ENCODE measurements around the gene VAMP2.

The VAMP2 gene

DNA sequence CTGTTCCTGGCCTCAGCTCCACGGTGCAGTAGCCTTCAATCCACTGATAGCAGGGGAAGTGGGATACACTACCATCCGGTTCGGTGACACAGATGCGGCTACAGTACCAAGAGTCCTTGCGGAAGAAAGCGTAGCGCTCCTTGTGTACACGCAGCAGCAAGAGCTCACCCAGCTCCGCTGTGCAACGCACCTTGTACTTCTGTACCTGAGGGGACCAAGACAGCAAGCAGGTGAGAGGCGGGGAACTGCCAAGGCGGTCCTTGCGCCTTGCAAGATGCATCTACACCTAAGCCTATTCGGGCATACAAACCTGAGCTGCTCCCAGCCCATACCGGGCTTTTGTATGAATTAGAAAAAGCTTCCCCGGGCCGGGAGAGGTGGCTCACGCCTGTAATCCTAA lies 46.0 kb downstream of the VAMP2 start:
- H3K27me3 ChIP-seq (ENCODE audit: insufficient read depth, low read length) = peaks cover 71% of the 10 kb centered on the region
- no peaks in the 10 kb centered on the region for H3K36me3 ChIP-seq (ENCODE audit: insufficient read depth, low read depth, low read length)
- no peaks in the 10 kb centered on the region for H3K9me3 ChIP-seq (ENCODE audit: insufficient read depth, low read depth, low read length)
- H3K27ac ChIP-seq (ENCODE audit: low read length) = no peak overlapping the region
- H3K4me3 ChIP-seq (ENCODE audit: low read length) = no peak overlapping the region
- H3K4me1 ChIP-seq (ENCODE audit: insufficient read depth, low read length) = no peaks in the 10 kb centered on the region
- no peak overlapping the region for H3K9ac ChIP-seq (ENCODE audit: low read depth, low read length)

DNA sequence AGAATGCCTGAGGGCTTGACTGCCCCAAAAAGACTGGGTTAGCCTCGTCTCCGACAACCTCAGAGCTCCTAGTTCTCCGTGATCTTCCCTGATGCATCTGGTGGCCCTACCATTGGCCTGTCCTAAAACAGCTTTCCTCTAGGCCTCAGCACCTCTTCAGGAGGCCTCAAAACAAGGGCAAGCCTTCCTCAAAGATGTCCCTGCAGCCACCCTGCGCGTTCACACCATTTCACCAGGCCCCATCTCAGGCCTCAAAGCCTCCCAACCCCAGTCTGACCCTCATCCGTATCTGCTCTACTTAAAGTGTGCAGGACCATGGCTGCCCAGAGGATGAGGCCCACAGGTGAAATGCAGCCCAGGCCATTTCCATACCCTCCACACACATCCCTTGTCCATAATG lies 51.8 kb downstream of the VAMP2 start:
- Histone ChIP-seq H3K36me3 (ENCODE audit: insufficient read depth, low read depth, low read length) (no peaks in the 10 kb centered on the region), H3K27ac (ENCODE audit: low read length) (no peak overlapping the region), H3K9me3 (ENCODE audit: insufficient read depth, low read depth, low read length) (no peaks in the 10 kb centered on the region), H3K9ac (ENCODE audit: low read depth, low read length) (no peak overlapping the region), H3K4me3 (ENCODE audit: low read length) (no peak overlapping the region), H3K27me3 (ENCODE audit: insufficient read depth, low read length) (peaks cover 77% of the 10 kb centered on the region), H3K4me1 (ENCODE audit: insufficient read depth, low read length) (no peaks in the 10 kb centered on the region)

DNA sequence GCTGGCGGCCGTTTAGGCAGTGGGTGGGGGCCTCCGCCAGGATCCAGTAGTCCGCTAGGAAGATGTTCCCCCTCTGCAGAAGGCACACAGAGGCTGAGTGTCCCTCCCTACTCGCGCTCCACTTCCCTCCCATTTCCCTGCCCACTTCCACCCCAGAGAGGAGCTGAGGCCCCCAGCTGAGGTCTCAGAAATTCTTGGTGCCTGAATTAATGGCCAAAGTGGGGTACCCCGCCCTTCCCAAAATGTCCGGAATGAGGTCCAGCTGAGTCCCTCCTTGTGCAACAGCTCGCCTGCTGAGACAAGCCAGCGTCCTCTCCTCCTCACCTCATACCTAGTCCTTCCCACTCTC lies 52.3 kb downstream of the VAMP2 start:
- no peaks in the 10 kb centered on the region for H3K4me1 ChIP-seq (ENCODE audit: insufficient read depth, low read length)
- peak overlapping the region; percentile 80; the same call in 1 of the 2 replicates for H3K4me3 ChIP-seq (ENCODE audit: low read length)
- H3K36me3 ChIP-seq (ENCODE audit: insufficient read depth, low read depth, low read length) = no peaks in the 10 kb centered on the region
- no peak overlapping the region for H3K9ac ChIP-seq (ENCODE audit: low read depth, low read length)
- peaks cover 72% of the 10 kb centered on the region for H3K27me3 ChIP-seq (ENCODE audit: insufficient read depth, low read length)
- no peaks in the 10 kb centered on the region for H3K9me3 ChIP-seq (ENCODE audit: insufficient read depth, low read depth, low read length)
- H3K27ac ChIP-seq (ENCODE audit: low read length) = no peak overlapping the region

- H3K9me3 ChIP-seq (ENCODE audit: insufficient read depth, low read depth, low read length) = no peaks in the 10 kb centered on the region
- no peaks in the 10 kb centered on the region for H3K36me3 ChIP-seq (ENCODE audit: insufficient read depth, low read depth, low read length)
- H3K27ac ChIP-seq (ENCODE audit: low read length) = no peak overlapping the region
- H3K27me3 ChIP-seq (ENCODE audit: insufficient read depth, low read length) = peaks cover 67% of the 10 kb centered on the region
- no peak overlapping the region; the same call in 1 of the 2 replicates for H3K9ac ChIP-seq (ENCODE audit: low read depth, low read length)
- no peaks in the 10 kb centered on the region for H3K4me1 ChIP-seq (ENCODE audit: insufficient read depth, low read length)
- peak overlapping the region; percentile 80 for H3K4me3 ChIP-seq (ENCODE audit: low read length)
These were observed 52.9 kb downstream of the VAMP2 start for GRCh38 chr17:8109661-8110455.
